HL-60 (cell line): Measurements from ENCODE around the gene NAPB.
A peak's percentile ranks its signal among the peaks of the same experiment; 100 is the strongest.

ENCODE experiments used
- DNase-seq, 2 experiments: peaks; one replicate each; pipeline ENCODE4 v3.0.0-alpha.2; 2010 to 2020; ENCODE audit warnings: low read depth in 1 of 2, low spot score in 1 of 2
- H3K27ac ChIP-seq: fragments of 250-450 bp; sonication (Bioruptor Pico); replicated peaks from 2 replicates; pipeline ENCODE4 v1.5.1; 2020; ENCODE audit warnings: mild to moderate bottlenecking, moderate library complexity
- H3K27me3 ChIP-seq: fragments of 250-450 bp; sonication (Bioruptor Pico); 2 replicates; pipeline ENCODE4 v1.5.1; 2021; ENCODE audit warnings: mild to moderate bottlenecking, moderate library complexity; ENCODE audit not compliant: insufficient read depth, poor library complexity, severe bottlenecking
- H3K4me3 ChIP-seq: replicated peaks from 2 replicates; pipeline ENCODE4 v1.5.1; 2011; ENCODE audit warnings: mild to moderate bottlenecking, control low read depth, low read length; ENCODE audit not compliant: insufficient read depth
- CTCF ChIP-seq: IDR thresholded peaks from one replicate; pipeline ENCODE4 v1.5.1; 2011; ENCODE audit warnings: low read length, control low read depth, inconsistent platforms; ENCODE audit not compliant: insufficient read depth
- GABPA ChIP-seq: IDR thresholded peaks from 2 replicates; pipeline ENCODE4 v1.6.1; 2012; ENCODE audit warnings: low read depth
- POLR2AphosphoS5 ChIP-seq: IDR thresholded peaks from 2 replicates; pipeline ENCODE4 v1.6.1; 2012; ENCODE audit warnings: low read depth
- SPI1 ChIP-seq: IDR thresholded peaks from 2 replicates; pipeline ENCODE4 v1.6.1; 2012; ENCODE audit warnings: low read depth, mild to moderate bottlenecking, borderline replicate concordance
- TF ChIP-seq, protein P1 (sequence below): IDR thresholded peaks from 2 replicates; pipeline ENCODE4 v1.6.1; 2012; ENCODE audit warnings: low read depth; ENCODE audit not compliant: insufficient replicate concordance

Gene NAPB

DNA sequence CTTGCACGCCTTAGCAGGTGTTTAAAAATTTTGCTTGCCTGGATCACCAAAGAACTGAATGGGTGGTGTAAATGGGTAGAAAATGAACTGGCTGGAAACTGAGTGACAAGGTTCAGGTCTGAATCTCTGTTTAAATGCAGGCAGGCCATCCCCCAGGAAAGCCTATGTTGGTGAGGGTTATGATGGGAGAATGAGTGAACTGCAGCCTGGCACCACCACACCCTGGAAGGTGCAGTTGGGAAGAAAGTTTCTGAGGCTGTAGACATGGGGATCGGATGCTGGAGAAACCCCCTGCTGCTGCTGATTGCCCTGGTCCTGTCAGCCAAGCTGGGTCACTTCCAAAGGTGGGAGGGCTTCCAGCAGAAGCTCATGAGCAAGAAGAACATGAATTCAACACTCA lies 18.7 kb upstream of the NAPB start:
- H3K4me3 ChIP-seq, result no peak overlapping the region
- H3K27me3 ChIP-seq, result no peaks in the 10 kb centered on the region
- no peak overlapping the region for H3K27ac ChIP-seq
- no peak for DNase-seq
- TF ChIP-seq, protein P1, sequence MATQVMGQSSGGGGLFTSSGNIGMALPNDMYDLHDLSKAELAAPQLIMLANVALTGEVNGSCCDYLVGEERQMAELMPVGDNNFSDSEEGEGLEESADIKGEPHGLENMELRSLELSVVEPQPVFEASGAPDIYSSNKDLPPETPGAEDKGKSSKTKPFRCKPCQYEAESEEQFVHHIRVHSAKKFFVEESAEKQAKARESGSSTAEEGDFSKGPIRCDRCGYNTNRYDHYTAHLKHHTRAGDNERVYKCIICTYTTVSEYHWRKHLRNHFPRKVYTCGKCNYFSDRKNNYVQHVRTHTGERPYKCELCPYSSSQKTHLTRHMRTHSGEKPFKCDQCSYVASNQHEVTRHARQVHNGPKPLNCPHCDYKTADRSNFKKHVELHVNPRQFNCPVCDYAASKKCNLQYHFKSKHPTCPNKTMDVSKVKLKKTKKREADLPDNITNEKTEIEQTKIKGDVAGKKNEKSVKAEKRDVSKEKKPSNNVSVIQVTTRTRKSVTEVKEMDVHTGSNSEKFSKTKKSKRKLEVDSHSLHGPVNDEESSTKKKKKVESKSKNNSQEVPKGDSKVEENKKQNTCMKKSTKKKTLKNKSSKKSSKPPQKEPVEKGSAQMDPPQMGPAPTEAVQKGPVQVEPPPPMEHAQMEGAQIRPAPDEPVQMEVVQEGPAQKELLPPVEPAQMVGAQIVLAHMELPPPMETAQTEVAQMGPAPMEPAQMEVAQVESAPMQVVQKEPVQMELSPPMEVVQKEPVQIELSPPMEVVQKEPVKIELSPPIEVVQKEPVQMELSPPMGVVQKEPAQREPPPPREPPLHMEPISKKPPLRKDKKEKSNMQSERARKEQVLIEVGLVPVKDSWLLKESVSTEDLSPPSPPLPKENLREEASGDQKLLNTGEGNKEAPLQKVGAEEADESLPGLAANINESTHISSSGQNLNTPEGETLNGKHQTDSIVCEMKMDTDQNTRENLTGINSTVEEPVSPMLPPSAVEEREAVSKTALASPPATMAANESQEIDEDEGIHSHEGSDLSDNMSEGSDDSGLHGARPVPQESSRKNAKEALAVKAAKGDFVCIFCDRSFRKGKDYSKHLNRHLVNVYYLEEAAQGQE, result no peak
- TF ChIP-seq POLR2AphosphoS5 (no peak), CTCF (no peak), SPI1 (no peak), GABPA (no peak)

DNA sequence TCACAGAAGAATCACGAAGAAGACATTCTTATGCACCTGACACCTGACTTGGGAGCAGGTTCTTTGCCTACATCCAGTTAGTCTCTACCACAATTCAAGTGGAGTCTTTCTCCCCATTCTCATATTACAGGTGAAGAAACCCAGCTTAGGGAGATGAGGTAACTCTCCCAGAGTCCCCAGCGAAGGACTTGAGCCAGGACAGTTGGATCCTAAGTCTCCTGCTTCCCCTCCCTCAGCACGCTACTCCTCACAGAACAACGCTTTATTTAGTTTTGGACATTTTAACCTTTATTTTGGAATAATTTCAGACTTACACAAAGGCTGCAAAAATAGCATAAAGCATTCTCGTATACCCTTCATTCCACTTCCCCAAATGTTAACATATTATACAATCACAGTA lies 17.4 kb upstream of the NAPB start:
- Histone ChIP-seq H3K4me3 (no peak overlapping the region), H3K27me3 (no peaks in the 10 kb centered on the region), H3K27ac (no peak overlapping the region)
- TF ChIP-seq SPI1 (peak; percentile 33; the same call in 1 of the 2 replicates), CTCF (no peak)
- DNase-seq, result no peak

- no peak overlapping the region for H3K27ac ChIP-seq
- no peak overlapping the region for H3K4me3 ChIP-seq
- H3K27me3 ChIP-seq, result no peaks in the 10 kb centered on the region
- DNase-seq, result no peak
- no peak for TF ChIP-seq POLR2AphosphoS5
- TF ChIP-seq SPI1, result no peak
- no peak for TF ChIP-seq CTCF
- TF ChIP-seq, protein P1, result no peak
- no peak for TF ChIP-seq GABPA
Measured at GRCh38 chr20:23437126-23437899, 16.0 kb upstream of the NAPB start.

- TF ChIP-seq CTCF (no peak), POLR2AphosphoS5 (no peak), GABPA (no peak), SPI1 (no peak)
- TF ChIP-seq, protein P1, result no peak
- H3K27ac ChIP-seq, result no peak overlapping the region
- no peaks in the 10 kb centered on the region for H3K27me3 ChIP-seq
- H3K4me3 ChIP-seq, result no peak overlapping the region
- no peak for DNase-seq
Measured at GRCh38 chr20:23436681-23437080, 15.4 kb upstream of the NAPB start.
